IMR-90 (cell line): Measurements from ENCODE around the gene PCDHA8. TPM values are rescaled to one million over a fixed set of nuclear protein-coding genes. Genes with fewer than 3 reads are reported as not detected.

Experiments
- ATAC-seq: fragments of 200-7000 bp; cut with Tn5 transposase; 2 replicates; pipeline ENCODE4 v1.9.1; 2020; ENCODE audit warnings: low read depth, mild to moderate bottlenecking, moderate library complexity
- BruUV-seq: library from RNA; stranded (reverse); fragments of 400-500 nt; replicated peaks from 2 replicates; lab custom pipeline; 2021; lab: Mats Ljungman, UMichigan
- CTCF ChIA-PET: fragments of 300-600 bp; formaldehyde crosslinking; extraction: SDS; loops from one replicate; lab custom pipeline; 2021; ENCODE audit warnings: antibody characterized with exemption; lab: Yijun Ruan, JAX
- POLR2A ChIA-PET: fragments of 300-600 bp; sonication (Branson Sonifier 250); formaldehyde crosslinking; loops from one replicate; lab custom pipeline; 2022; ENCODE audit warnings: antibody characterized with exemption; ENCODE audit not compliant: unreplicated experiment; lab: Charles Lee
- DNase-seq: peaks from one replicate; pipeline ENCODE4 v3.0.0; 2013
- H2AFZ ChIP-seq: replicated peaks from 2 replicates; pipeline ENCODE3; 2013; ENCODE audit warnings: low read length, mild to moderate bottlenecking; ENCODE audit not compliant: poor library complexity
- H2AK5ac ChIP-seq: 2 replicates; pipeline ENCODE4 v1.6.1; 2013; ENCODE audit warnings: low read depth, low read length, inconsistent platforms
- H2AK9ac ChIP-seq: replicated peaks from 2 replicates; pipeline ENCODE3; 2013; ENCODE audit warnings: mild to moderate bottlenecking, low read depth, low read length, moderate library complexity; ENCODE audit not compliant: poor library complexity
- H2BK120ac ChIP-seq: 2 replicates; pipeline ENCODE4 v1.6.1; 2013; ENCODE audit warnings: low read depth, low read length, inconsistent platforms
- H2BK15ac ChIP-seq: 3 replicates; pipeline ENCODE4 v1.6.1; 2013; ENCODE audit warnings: low read depth, low read length, inconsistent platforms
- H2BK20ac ChIP-seq: 2 replicates; pipeline ENCODE4 v1.6.1; 2013; ENCODE audit warnings: low read depth, mild to moderate bottlenecking, inconsistent platforms, low read length, moderate library complexity
- H2BK5ac ChIP-seq: 2 replicates; pipeline ENCODE4 v1.6.1; 2013; ENCODE audit warnings: mild to moderate bottlenecking, low read depth, low read length, inconsistent platforms; ENCODE audit not compliant: poor library complexity, severe bottlenecking
- H3K14ac ChIP-seq: replicated peaks from 2 replicates; pipeline ENCODE4 v1.6.1; 2013; ENCODE audit warnings: low read depth, low read length, inconsistent platforms
- H3K18ac ChIP-seq: 2 replicates; pipeline ENCODE4 v1.6.1; 2013; ENCODE audit warnings: low read depth, low read length, control low read depth
- H3K23ac ChIP-seq: 2 replicates; pipeline ENCODE4 v1.6.1; 2013; ENCODE audit warnings: low read depth, low read length, inconsistent platforms
- H3K27ac ChIP-seq: 2 replicates; pipeline ENCODE4 v1.5.1; 2013; ENCODE audit warnings: mild to moderate bottlenecking, control low read depth, low read length; ENCODE audit not compliant: insufficient read depth
- H3K27me3 ChIP-seq: 2 replicates; pipeline ENCODE4 v1.6.1; 2013; ENCODE audit warnings: low read length; ENCODE audit not compliant: control insufficient read depth, insufficient read depth
- H3K36me3 ChIP-seq: 2 replicates; pipeline ENCODE4 v1.6.1; 2013; ENCODE audit warnings: low read length, mixed read lengths; ENCODE audit not compliant: control insufficient read depth, insufficient read depth
- H3K4ac ChIP-seq: 2 replicates; pipeline ENCODE4 v1.6.1; 2013; ENCODE audit warnings: low read depth, low read length, inconsistent platforms
- H3K4me1 ChIP-seq: 2 replicates; pipeline ENCODE4 v1.6.1; 2013; ENCODE audit warnings: low read length, mixed read lengths; ENCODE audit not compliant: control insufficient read depth, insufficient read depth
- H3K4me2 ChIP-seq: 2 replicates; pipeline ENCODE4 v1.6.1; 2013; ENCODE audit warnings: low read depth, mild to moderate bottlenecking, control low read depth, low read length, moderate library complexity
- H3K4me3 ChIP-seq: 2 replicates; pipeline ENCODE4 v1.5.1; 2013; ENCODE audit warnings: low read depth, mild to moderate bottlenecking, control low read depth, low read length, moderate library complexity; ENCODE audit not compliant: insufficient read depth
- H3K56ac ChIP-seq: 2 replicates; pipeline ENCODE4 v1.6.1; 2013; ENCODE audit warnings: low read length, inconsistent platforms; ENCODE audit not compliant: insufficient read depth; ENCODE audit errors: extremely low read depth
- H3K79me1 ChIP-seq, 2 experiments: 2 replicates each; pipeline ENCODE4 v1.6.1; 2013; ENCODE audit warnings: low read length in 2 of 2, inconsistent platforms in 1 of 2, low read depth in 1 of 2
- H3K9ac ChIP-seq: 2 replicates; pipeline ENCODE4 v1.6.1; 2013; ENCODE audit warnings: low read depth, low read length, control low read depth
- H3K9me1 ChIP-seq: 2 replicates; pipeline ENCODE4 v1.6.1; 2013; ENCODE audit warnings: low read length, inconsistent platforms; ENCODE audit not compliant: insufficient read depth
- H3K9me3 ChIP-seq: 2 replicates; pipeline ENCODE4 v1.6.1; 2013; ENCODE audit warnings: low read length; ENCODE audit not compliant: control insufficient read depth, insufficient read depth
- H4K20me1 ChIP-seq: 2 replicates; pipeline ENCODE4 v1.6.1; 2013; ENCODE audit warnings: low read length, inconsistent platforms; ENCODE audit not compliant: insufficient read depth
- H4K5ac ChIP-seq: 2 replicates; pipeline ENCODE4 v1.6.1; 2013; ENCODE audit warnings: mild to moderate bottlenecking, low read depth, low read length, control low read depth
- H4K8ac ChIP-seq, 2 experiments: 2 replicates each; pipeline ENCODE4 v1.6.1; 2013; ENCODE audit warnings: low read depth in 2 of 2, low read length in 2 of 2, control low read depth in 1 of 2, inconsistent platforms in 1 of 2
- H4K91ac ChIP-seq: 2 replicates; pipeline ENCODE4 v1.6.1; 2013; ENCODE audit warnings: low read depth, low read length, inconsistent platforms; ENCODE audit not compliant: insufficient read depth
- BHLHE40 ChIP-seq: fragments of 150-350 bp; IDR thresholded peaks from 2 replicates; pipeline ENCODE4 v1.6.1; 2016; ENCODE audit warnings: mild to moderate bottlenecking, low read depth, low read length
- CEBPB ChIP-seq: IDR thresholded peaks from 2 replicates; pipeline ENCODE4 v1.6.1; 2012; ENCODE audit warnings: low read depth, low read length, improper control_type of control experiment
- CHD1 ChIP-seq: IDR thresholded peaks from 2 replicates; pipeline ENCODE4 v1.6.1; 2012; ENCODE audit warnings: low read depth, low read length, improper control_type of control experiment
- CTCF ChIP-seq: conservative IDR thresholded peaks from 2 replicates; pipeline ENCODE4 v1.5.1; 2012; ENCODE audit warnings: mild to moderate bottlenecking, low read depth, low read length, improper control_type of control experiment
- ELK1 ChIP-seq: fragments of 150-350 bp; IDR thresholded peaks from 2 replicates; pipeline ENCODE4 v1.6.1; 2016; ENCODE audit warnings: low read depth, mild to moderate bottlenecking, low read length, moderate library complexity, borderline replicate concordance
- FOS ChIP-seq: fragments of 150-350 bp; IDR thresholded peaks from 2 replicates; pipeline ENCODE4 v1.6.1; 2016; ENCODE audit warnings: low read depth, low read length
- MAFK ChIP-seq: IDR thresholded peaks from 2 replicates; pipeline ENCODE4 v1.6.1; 2012; ENCODE audit warnings: low read depth, low read length, improper control_type of control experiment
- MAZ ChIP-seq: IDR thresholded peaks from 2 replicates; pipeline ENCODE4 v1.6.1; 2012; ENCODE audit warnings: low read depth, mild to moderate bottlenecking, low read length, improper control_type of control experiment, moderate library complexity, borderline replicate concordance
- MXI1 ChIP-seq: IDR thresholded peaks from 2 replicates; pipeline ENCODE4 v1.6.1; 2012; ENCODE audit warnings: low read depth, mild to moderate bottlenecking, low read length, moderate library complexity, borderline replicate concordance
- NFE2L2 ChIP-seq: fragments of 150-350 bp; IDR thresholded peaks from 2 replicates; pipeline ENCODE4 v1.6.1; 2016; ENCODE audit warnings: low read depth, mild to moderate bottlenecking, low read length
- POLR2A ChIP-seq: IDR thresholded peaks from 2 replicates; pipeline ENCODE4 v1.6.1; 2012; ENCODE audit warnings: mild to moderate bottlenecking, low read depth, low read length
- RAD21 ChIP-seq: IDR thresholded peaks from 2 replicates; pipeline ENCODE4 v1.6.1; 2012; ENCODE audit warnings: low read length, improper control_type of control experiment
- RCOR1 ChIP-seq: IDR thresholded peaks from 2 replicates; pipeline ENCODE4 v1.6.1; 2012; ENCODE audit warnings: mild to moderate bottlenecking, low read length, improper control_type of control experiment; ENCODE audit not compliant: insufficient replicate concordance
- SMC3 ChIP-seq: fragments of 150-350 bp; IDR thresholded peaks from 2 replicates; pipeline ENCODE4 v1.6.1; 2016; ENCODE audit warnings: low read depth, mild to moderate bottlenecking, antibody characterized with exemption, low read length, moderate library complexity
- USF2 ChIP-seq: fragments of 150-350 bp; IDR thresholded peaks from 2 replicates; pipeline ENCODE4 v1.6.1; 2017; ENCODE audit warnings: mild to moderate bottlenecking, antibody characterized with exemption, low read length, low read depth
- WGBS, 2 experiments: methylation state at CpG; one replicate each; pipeline versions ENCODE4 v1.1.5 to v1.1.7; 2013; ENCODE audit warnings: missing lambda C conversion rate in 2 of 2; ENCODE audit not compliant: insufficient read length in 1 of 2; ENCODE audit errors: extremely low coverage in 2 of 2; 5-methylcytosine and 5-hydroxymethylcytosine counted together
- dilution Hi-C: fragments of 300-500 bp; cut with HindIII; formaldehyde crosslinking; loops from one replicate; pipeline ENCODE4 v1.14.3; 2018; ENCODE audit warnings: low sequenced_read_pairs; ENCODE audit not compliant: unreplicated experiment
- in situ Hi-C: fragments of 300-500 bp; cut with MboI; formaldehyde crosslinking; loops from 3 replicates; pipeline ENCODE4 v1.14.3; 2019; ENCODE audit warnings: low sequenced_read_pairs, inconsistent platforms, mixed read lengths
- intact Hi-C: fragments of 100-400 bp; cut with micrococcal nuclease; formaldehyde crosslinking; loops from 2 replicates; pipeline ENCODE4 v1.10.0; 2022
- polyA plus RNA-seq, 3 experiments: library from polyadenylated mRNA; depleted of rRNA; stranded (reverse); fragments of >200 nt; gene quantifications; 2 replicates each; pipeline ENCODE4 v1.2.3, GENCODE V29; 2012; ENCODE audit warnings: low replicate concordance in 1 of 3
- total RNA-seq: library from RNA; depleted of rRNA; stranded (reverse); fragments of >200 nt; gene quantifications from 2 replicates; pipeline ENCODE4 v1.2.3, GENCODE V29; 2012

The PCDHA8 gene
- total and polyA plus RNA-seq, 2 of the 4 experiments (the other 2 are of a cell fraction), result under 0.01 to 0.02 TPM

GRCh38 chr5:140842798-140843733 lies 2.1 kb downstream of the PCDHA8 start:
- no peak overlapping the region for H3K4me2 ChIP-seq
- H2AFZ ChIP-seq, result no peak overlapping the region
- no peak overlapping the region for H3K4ac ChIP-seq
- POLR2A ChIA-PET, result no interaction called here
- H3K18ac ChIP-seq, result no peak overlapping the region
- no peak overlapping the region for H3K56ac ChIP-seq
- no peak overlapping the region for H2AK5ac ChIP-seq
- no TSS peak for BruUV-seq
- no peak overlapping the region for H4K91ac ChIP-seq
- no peak overlapping the region for H4K5ac ChIP-seq
- H3K14ac ChIP-seq, result no peak overlapping the region
- H2BK120ac ChIP-seq, result no peak overlapping the region
- CTCF ChIA-PET, result no interaction called here
- H3K4me3 ChIP-seq, result no peak overlapping the region
- no peak overlapping the region for H3K23ac ChIP-seq
- no peak overlapping the region for H3K27ac ChIP-seq
- in situ Hi-C loops, result no loop called here
- dilution Hi-C loops, result no loop called here
- DNase-seq (no peak), ATAC-seq (no peak)
- no peak overlapping the region for H2BK20ac ChIP-seq
- no peaks in the 10 kb centered on the region for H4K20me1 ChIP-seq
- no peaks in the 10 kb centered on the region for H3K27me3 ChIP-seq
- no peaks in the 10 kb centered on the region for H3K9me1 ChIP-seq
- H2BK5ac ChIP-seq, result no peak overlapping the region
- H2BK15ac ChIP-seq, result no peak overlapping the region
- no peaks in the 10 kb centered on the region for H3K79me1 ChIP-seq
- H2AK9ac ChIP-seq, result no peak overlapping the region
- H4K8ac ChIP-seq, result no peak overlapping the region
- H3K9me3 ChIP-seq, result peaks cover 14% of the 10 kb centered on the region
- no peak overlapping the region for H3K9ac ChIP-seq
- WGBS, 2 experiments, result 53% methylated on average over 48 of the region's 87 CpGs; no CpG with 5 or more reads in 1 of the 2 experiments
- intact Hi-C loops, result no loop called here
- H3K36me3 ChIP-seq, result no peaks in the 10 kb centered on the region
- H3K4me1 ChIP-seq, result no peaks in the 10 kb centered on the region
- no peak for TF ChIP-seq CTCF
- TF ChIP-seq MAZ, result no peak
- TF ChIP-seq POLR2A, result no peak
- no peak for TF ChIP-seq BHLHE40
- TF ChIP-seq USF2, result no peak
- TF ChIP-seq MAFK, result no peak
- TF ChIP-seq MXI1, result no peak
- TF ChIP-seq SMC3, result no peak
- no peak for TF ChIP-seq CEBPB
- no peak for TF ChIP-seq RAD21
- no peak for TF ChIP-seq RCOR1
- no peak for TF ChIP-seq FOS
- TF ChIP-seq ELK1, result no peak
- no peak for TF ChIP-seq CHD1
- TF ChIP-seq NFE2L2, result no peak
